LNCAP (cell line): Measurements from ENCODE around the gene PGLYRP4.

ENCODE experiments used
- TF ChIP-seq, protein P1 (sequence below): fragments of 450-650 bp; IDR thresholded peaks from 2 replicates; pipeline ENCODE4 v1.5.1; 2017; ENCODE audit warnings: mild to moderate bottlenecking

PGLYRP4 gene

DNA sequence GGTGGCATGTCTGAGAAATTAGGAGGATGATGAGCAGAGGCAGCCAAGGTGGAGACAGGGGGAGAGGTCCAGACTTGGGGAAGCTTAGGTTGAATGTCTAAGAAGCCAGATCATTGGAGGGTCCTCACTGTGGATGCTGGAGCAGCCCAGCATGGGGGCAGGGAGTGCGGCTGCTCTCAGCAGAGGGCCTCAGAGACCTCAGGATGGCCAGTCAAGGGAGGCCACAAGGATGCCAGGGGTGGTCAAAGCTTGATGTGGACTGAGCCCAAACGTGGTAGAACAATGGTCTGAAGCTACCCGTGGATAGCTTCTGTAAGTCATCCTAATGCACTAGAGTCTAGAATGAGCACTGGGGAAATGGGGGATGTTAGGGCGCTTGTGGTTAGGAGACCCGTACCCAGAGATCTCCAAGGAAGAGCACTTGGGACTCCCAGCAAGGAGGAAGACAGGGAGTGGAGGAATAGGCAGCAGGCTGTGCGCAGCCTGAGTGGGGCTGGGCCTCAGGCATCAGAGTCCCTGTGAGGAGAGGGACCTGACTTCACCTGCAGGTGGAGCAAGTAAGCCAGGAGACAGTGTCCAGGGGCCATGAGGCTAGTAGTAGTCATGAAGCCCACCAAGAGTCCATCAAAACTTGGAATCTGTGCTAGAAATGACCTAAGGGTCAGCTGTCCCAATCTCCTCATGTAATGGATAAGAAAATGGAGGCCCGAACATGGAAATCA lies 4.7 kb upstream of the PGLYRP4 start:
- TF ChIP-seq, protein P1, sequence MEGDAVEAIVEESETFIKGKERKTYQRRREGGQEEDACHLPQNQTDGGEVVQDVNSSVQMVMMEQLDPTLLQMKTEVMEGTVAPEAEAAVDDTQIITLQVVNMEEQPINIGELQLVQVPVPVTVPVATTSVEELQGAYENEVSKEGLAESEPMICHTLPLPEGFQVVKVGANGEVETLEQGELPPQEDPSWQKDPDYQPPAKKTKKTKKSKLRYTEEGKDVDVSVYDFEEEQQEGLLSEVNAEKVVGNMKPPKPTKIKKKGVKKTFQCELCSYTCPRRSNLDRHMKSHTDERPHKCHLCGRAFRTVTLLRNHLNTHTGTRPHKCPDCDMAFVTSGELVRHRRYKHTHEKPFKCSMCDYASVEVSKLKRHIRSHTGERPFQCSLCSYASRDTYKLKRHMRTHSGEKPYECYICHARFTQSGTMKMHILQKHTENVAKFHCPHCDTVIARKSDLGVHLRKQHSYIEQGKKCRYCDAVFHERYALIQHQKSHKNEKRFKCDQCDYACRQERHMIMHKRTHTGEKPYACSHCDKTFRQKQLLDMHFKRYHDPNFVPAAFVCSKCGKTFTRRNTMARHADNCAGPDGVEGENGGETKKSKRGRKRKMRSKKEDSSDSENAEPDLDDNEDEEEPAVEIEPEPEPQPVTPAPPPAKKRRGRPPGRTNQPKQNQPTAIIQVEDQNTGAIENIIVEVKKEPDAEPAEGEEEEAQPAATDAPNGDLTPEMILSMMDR = peak; percentile 44; the same call in 1 of the 2 replicates

DNA sequence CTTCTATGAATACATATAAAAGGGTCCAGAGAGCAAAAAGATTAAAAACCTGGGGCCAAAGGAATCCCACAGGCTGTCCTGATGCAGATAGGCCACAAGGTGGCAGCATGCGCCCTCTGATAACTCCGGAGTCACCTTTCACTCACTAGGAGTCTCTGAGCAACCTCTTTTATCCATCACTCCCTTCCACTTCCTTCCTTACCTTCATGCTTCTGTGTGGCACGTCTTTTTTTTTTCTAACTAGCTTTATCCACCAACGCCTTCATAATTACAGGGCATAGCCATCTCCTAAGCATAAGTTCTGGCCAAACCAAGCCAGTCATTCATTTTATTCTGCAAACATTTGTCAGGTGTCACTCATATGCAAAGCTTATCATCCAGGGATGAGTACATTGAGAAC lies 3.9 kb upstream of the PGLYRP4 start:
- TF ChIP-seq, protein P1 = peak; percentile 97

DNA sequence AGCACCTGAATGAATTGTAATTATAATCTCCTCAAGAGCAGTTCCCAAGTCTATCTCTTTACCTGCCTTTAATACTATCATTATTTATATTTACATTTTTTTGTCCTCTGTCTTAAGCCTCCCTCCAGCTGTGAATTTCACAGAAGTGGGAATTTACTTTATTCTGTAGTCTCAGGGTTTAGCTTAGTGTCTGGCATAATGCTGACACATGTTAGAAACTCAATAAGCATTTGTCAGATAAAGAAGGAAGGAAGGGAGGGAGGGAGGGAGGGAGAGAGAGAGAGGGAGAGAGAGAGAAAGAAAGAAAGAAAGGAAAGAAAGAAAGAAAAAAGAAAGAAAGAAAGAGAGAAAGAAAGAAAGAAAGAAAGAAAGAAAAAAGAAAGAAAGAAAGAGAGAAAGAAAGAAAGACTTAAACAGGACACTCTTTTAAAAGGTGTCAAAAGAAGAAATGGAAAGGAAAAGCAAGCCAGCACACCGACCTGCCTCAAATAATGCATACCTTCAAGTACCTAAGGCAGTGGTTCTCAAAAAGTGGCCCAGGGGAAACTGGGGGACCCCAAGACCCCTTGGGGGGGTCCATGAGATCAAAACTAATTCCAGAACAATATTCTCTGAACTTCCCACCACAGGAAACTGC lies 1.8 kb upstream of the PGLYRP4 start:
- TF ChIP-seq, protein P1 = no peak

DNA sequence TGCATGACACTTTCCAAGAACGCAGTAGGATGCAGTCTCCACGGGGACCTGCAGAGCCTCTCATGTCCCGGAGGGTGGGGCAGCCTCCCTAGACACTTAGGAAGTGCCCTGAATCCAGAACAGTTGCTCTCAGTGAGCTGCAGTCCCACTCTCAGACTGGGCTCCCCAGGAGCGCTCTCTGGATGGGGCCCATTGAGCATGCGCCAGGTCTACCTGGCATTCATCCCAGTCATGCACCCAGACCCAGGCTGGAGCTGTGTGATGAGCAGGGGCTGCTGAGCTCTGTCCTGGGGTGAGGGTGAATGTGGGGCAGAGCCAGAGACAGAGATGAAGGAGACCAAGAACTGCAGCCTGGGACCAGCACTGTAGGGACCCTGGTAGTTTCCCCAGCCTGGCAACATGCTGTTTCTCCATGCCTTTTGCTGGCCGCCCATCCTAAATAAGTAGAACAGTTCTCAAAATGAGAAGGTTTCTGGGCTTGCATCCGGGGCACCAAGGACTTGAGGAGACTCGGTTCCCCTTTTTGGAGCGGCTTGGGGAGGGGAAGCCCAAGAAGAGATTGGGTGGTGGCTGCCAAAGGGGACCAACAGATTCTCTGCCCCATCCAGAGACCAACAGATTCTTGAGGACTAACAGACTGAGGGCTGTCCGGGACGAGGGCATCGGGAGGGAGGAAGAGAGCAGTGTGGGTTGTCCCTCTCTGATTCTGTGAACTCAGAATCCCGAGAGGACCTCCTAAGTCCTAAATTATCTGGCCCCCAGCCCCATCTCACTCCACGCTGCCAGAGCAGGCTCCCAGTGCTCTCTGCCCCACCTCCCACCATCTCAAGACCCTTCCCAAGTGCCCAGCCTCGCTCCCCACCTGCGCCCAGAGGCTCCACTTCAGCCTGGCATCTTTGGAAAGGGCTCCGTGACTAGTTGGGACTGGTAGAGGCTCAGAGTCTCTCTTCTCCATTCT lies 1.0 kb upstream of the PGLYRP4 start:
- TF ChIP-seq, protein P1 = no peak

DNA sequence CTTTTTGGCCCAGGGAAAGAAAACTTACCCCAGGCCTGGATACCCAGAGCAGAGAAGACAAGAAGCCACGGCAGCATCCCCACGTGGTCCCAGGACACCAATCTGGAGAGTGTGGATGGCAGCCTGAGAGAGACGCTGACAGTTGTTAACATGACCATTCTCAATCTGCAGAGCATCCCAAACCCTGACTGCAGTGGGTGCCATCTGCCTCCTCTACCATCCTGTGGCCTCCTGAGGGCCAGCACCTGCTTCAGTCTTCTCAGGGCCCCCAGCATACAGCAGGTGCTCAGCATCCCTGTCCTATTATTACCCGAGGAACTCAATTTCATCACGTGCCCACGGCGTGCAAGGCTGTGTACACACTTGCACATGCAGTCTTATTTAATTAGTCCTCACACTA lies 785 bp downstream of the PGLYRP4 start:
- TF ChIP-seq, protein P1 = no peak

DNA sequence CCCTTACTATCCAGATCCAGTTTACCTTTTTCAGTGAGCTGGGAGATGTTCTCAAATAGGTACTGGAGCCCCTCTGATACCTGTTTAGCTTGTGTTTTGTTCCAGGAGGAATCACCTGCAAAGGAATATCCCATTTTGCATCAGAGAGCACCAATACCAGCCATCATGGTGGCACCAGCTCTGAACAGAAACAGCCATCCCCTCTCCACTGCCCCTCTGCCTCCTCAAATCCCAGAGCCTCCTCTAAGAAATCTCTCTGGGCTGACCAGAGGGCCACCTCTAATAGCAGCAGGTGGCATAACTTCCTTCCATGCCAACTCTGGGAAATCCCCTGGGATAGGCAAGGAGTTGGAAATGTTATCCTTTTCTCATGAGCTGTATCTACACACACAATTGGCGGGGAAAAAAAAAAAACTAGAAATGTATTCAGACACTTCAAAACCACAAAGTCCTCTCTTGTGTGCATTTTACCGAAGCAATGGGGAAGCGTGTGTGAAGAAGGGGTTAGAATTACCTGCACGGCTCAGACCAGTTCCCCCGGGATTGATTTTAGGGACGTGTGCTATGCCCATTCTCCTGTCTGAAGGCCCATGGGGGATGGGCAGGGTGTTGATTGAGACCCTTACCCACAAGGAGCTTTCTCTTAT lies 2.4 kb downstream of the PGLYRP4 start:
- TF ChIP-seq, protein P1 = no peak
